ENCODE measurements around the gene LRRC74B. TPM values are rescaled to one million over a fixed set of nuclear protein-coding genes. Genes with fewer than 3 reads are reported as not detected.

LRRC74B gene
- total and polyA plus RNA-seq, 12 donors = not detected

DNA sequence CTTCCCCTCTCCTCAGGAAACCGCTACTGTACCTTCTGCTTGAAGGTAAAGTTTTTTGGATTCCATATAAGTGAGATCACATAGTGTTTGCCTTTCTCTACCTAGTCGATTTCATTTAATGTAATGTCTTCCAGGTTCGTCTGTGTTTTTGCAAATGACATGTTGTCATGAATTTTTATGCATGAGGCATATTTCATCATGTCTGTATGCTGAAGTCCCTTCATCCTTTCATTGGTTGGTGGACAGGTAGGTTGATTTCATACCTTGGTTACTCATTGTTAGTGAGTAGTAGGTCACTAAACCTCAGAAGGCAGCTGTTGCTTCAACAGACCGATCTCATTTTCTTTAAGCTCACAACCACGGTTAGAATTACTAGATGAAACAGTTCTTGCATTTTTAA is 60.3 kb downstream of the LRRC74B start:
- TF ChIP-seq, protein P1, sequence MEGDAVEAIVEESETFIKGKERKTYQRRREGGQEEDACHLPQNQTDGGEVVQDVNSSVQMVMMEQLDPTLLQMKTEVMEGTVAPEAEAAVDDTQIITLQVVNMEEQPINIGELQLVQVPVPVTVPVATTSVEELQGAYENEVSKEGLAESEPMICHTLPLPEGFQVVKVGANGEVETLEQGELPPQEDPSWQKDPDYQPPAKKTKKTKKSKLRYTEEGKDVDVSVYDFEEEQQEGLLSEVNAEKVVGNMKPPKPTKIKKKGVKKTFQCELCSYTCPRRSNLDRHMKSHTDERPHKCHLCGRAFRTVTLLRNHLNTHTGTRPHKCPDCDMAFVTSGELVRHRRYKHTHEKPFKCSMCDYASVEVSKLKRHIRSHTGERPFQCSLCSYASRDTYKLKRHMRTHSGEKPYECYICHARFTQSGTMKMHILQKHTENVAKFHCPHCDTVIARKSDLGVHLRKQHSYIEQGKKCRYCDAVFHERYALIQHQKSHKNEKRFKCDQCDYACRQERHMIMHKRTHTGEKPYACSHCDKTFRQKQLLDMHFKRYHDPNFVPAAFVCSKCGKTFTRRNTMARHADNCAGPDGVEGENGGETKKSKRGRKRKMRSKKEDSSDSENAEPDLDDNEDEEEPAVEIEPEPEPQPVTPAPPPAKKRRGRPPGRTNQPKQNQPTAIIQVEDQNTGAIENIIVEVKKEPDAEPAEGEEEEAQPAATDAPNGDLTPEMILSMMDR (IDR thresholded peaks at IDR 0.05) = no peak
- no peak for DNase-seq
- H3K9me3 ChIP-seq = no peaks in the 10 kb centered on the region
- peaks cover 0 to 7% (median 5%) of the 10 kb centered on the region in 9 donors for H3K4me1 ChIP-seq
- no peak for ATAC-seq
- no peaks in the 10 kb centered on the region for H3K36me3 ChIP-seq
- H3K27me3 ChIP-seq = peaks cover 0 to 33% (median 17%) of the 10 kb centered on the region in 7 donors
- H3K27ac ChIP-seq = no peak overlapping the region
- no peak overlapping the region for H3K4me3 ChIP-seq
- intact Hi-C loops (cut with DNase I) = loop anchor here in 1 of 10 donors (10.0 kb wide), 1 partner anchor 71 kb away; the partner anchor contains the start of gene SLC7A4
- WGBS, 2 donors = 79 to 81% methylated on average over 5 of the region's 5 CpGs

DNA sequence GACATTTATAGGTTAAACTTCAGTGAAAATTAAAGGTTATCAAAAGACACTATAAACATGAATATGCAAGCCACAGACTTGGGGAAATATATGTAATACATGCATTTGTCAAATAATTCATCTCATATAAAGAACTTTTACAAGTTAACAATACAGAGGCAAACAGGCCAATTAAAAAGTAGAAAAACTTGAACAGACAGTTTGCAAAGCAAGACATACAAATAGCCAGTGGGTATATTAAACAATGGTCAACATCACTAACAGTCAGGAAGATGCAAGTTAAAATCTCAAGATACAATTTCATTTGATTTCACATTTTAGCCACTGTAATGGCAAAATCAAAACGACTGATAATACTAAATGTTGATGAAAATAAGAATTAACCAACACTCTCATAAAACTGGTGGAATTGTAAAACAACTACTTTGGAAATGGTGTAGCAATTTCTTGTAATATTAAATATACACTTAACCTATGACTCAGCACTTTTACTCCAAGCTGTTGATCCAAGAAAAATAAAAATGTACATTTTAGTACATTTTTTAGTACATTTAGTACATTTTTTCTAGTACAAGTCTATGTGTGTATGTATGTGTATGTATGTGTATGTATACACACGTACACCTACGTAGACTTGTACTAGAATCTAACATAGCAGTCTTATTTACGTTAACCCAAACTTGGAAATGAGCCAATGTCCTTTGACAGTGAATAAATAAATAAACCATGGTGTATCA is 62.8 kb downstream of the LRRC74B start:
- intact Hi-C loops (cut with DNase I) = loop anchor here in 1 of 10 donors (10.0 kb wide), 1 partner anchor 74 kb away; the partner anchor contains the start of gene SLC7A4
- no peaks in the 10 kb centered on the region for H3K36me3 ChIP-seq
- H3K9me3 ChIP-seq = no peaks in the 10 kb centered on the region
- no peak overlapping the region for H3K4me3 ChIP-seq
- H3K27me3 ChIP-seq = peaks cover 0 to 24% (median 13%) of the 10 kb centered on the region in 7 donors
- TF ChIP-seq, protein P1 (IDR thresholded peaks at IDR 0.05) = no peak
- no peak overlapping the region for H3K27ac ChIP-seq
- ATAC-seq (no peak), DNase-seq (no peak)
- no peaks in the 10 kb centered on the region for H3K4me1 ChIP-seq
- 81 to 87% methylated on average over 4 of the region's 4 CpGs for WGBS, 2 donors

Small RNA genes lying within 50 kb of the gene (microRNA-seq; reads per million reads assigned to microRNA genes)
- gene MIR649 = 0 reads per million in 2 donors

Other genes starting within 250 kb of the LRRC74B start
- 10 to 100 TPM; 34.8 to 55.2 (median 40.8) TPM for gene PI4KA, start 187.1 kb upstream of the LRRC74B start, total RNA-seq
- gene PI4KA, start 187.1 kb upstream of the LRRC74B start, polyA plus RNA-seq = 10 to 100 TPM; 32.3 to 39.3 TPM
- 10 to 100 TPM; 20.6 to 43.6 (median 26.8) TPM for gene SNAP29, start 186.9 kb upstream of the LRRC74B start, total RNA-seq
- gene SNAP29, start 186.9 kb upstream of the LRRC74B start, polyA plus RNA-seq = 10 to 100 TPM in 1 of 2 donors, 1 to 10 TPM in 1; 9.9 to 22.2 TPM
- 10 to 100 TPM; 43.3 to 76.9 (median 56.5) TPM for gene CRKL, start 128.5 kb upstream of the LRRC74B start, total RNA-seq
- 10 to 100 TPM; 19.2 to 33.7 TPM for gene CRKL, start 128.5 kb upstream of the LRRC74B start, polyA plus RNA-seq
- 1 to 10 TPM in 3 of 10 donors, under 1 TPM in 6, not detected in 1; 0.24 to 1.5 (median 0.50) TPM for gene AIFM3, start 78.7 kb upstream of the LRRC74B start, total RNA-seq
- gene AIFM3, start 78.7 kb upstream of the LRRC74B start, polyA plus RNA-seq = 1 to 10 TPM in 1 of 2 donors, under 1 TPM in 1; 0.29 to 1.5 TPM
- gene LZTR1, start 63.6 kb upstream of the LRRC74B start, total RNA-seq = 10 to 100 TPM; 14.7 to 32.5 (median 23.7) TPM
- gene LZTR1, start 63.6 kb upstream of the LRRC74B start, polyA plus RNA-seq = 10 to 100 TPM; 25.0 to 36.5 TPM
- 10 to 100 TPM; 15.5 to 26.3 (median 17.5) TPM for gene THAP7, start 43.8 kb upstream of the LRRC74B start, total RNA-seq
- gene THAP7, start 43.8 kb upstream of the LRRC74B start, polyA plus RNA-seq = 10 to 100 TPM; 29.3 to 54.9 TPM
- 1 to 10 TPM in 9 of 10 donors, under 1 TPM in 1; 0.81 to 7.7 (median 3.9) TPM for gene P2RX6, start 30.8 kb upstream of the LRRC74B start, total RNA-seq
- under 1 TPM; 0.07 to 0.80 TPM for gene P2RX6, start 30.8 kb upstream of the LRRC74B start, polyA plus RNA-seq
- under 1 TPM in 4 of 10 donors, not detected in 6; 0.14 to 0.78 (median 0.20) TPM for gene SLC7A4, start 13.4 kb upstream of the LRRC74B start, total RNA-seq
- gene SLC7A4, start 13.4 kb upstream of the LRRC74B start, polyA plus RNA-seq = under 1 TPM in 1 of 2 donors, not detected in 1; 0.07 TPM

Measured in heart right ventricle (tissue), 16 donors.